ENCODE measurements around the gene LRRN1.
"Not testable (repeated sequence)": the region's sequence is repeated elsewhere in the genome, so short reads cannot be mapped to it uniquely, and the experiment has no call there.

LRRN1 gene

GRCh38 chr3:3817865-3818264 is 18.6 kb downstream of the LRRN1 start:
- in situ Hi-C loops (cut with HindIII; ENCODE audit: low sequenced_read_pairs): no loop called here
- H3K4me3 ChIP-seq (ENCODE audit: low read depth, low read length): no peak overlapping the region
- no peak for TF ChIP-seq CTCF (IDR thresholded peaks at IDR 0.05; ENCODE audit: low read depth, low read length)
- DNase-seq (ENCODE audit: low read depth, low spot score): no peak

GRCh38 chr3:3821777-3822176 is 22.5 kb downstream of the LRRN1 start:
- DNase-seq (ENCODE audit: low read depth, low spot score): no peak
- no peak for TF ChIP-seq CTCF (IDR thresholded peaks at IDR 0.05; ENCODE audit: low read depth, low read length)
- in situ Hi-C loops (cut with HindIII; ENCODE audit: low sequenced_read_pairs): no loop called here
- H3K4me3 ChIP-seq (ENCODE audit: low read depth, low read length): no peak overlapping the region

GRCh38 chr3:3825035-3825434 is 25.8 kb downstream of the LRRN1 start:
- in situ Hi-C loops (cut with HindIII; ENCODE audit: low sequenced_read_pairs): no loop called here
- no peak overlapping the region for H3K4me3 ChIP-seq (ENCODE audit: low read depth, low read length)
- no peak for DNase-seq (ENCODE audit: low read depth, low spot score)
- no peak for TF ChIP-seq CTCF (IDR thresholded peaks at IDR 0.05; ENCODE audit: low read depth, low read length)

GRCh38 chr3:3826521-3826920 is 27.3 kb downstream of the LRRN1 start:
- in situ Hi-C loops (cut with HindIII; ENCODE audit: low sequenced_read_pairs): no loop called here
- no peak for TF ChIP-seq CTCF (IDR thresholded peaks at IDR 0.05; ENCODE audit: low read depth, low read length)
- no peak for DNase-seq (ENCODE audit: low read depth, low spot score)

GRCh38 chr3:3827111-3827510 is 27.9 kb downstream of the LRRN1 start:
- no peak overlapping the region for H3K4me3 ChIP-seq (ENCODE audit: low read depth, low read length)
- no peak for TF ChIP-seq CTCF (IDR thresholded peaks at IDR 0.05; ENCODE audit: low read depth, low read length)
- DNase-seq (ENCODE audit: low read depth, low spot score): no peak
- in situ Hi-C loops (cut with HindIII; ENCODE audit: low sequenced_read_pairs): no loop called here

More at GRCh38 chr3:3826521-3826920, 27.3 kb downstream of the LRRN1 start:
- no peak overlapping the region for H3K4me3 ChIP-seq (ENCODE audit: low read depth, low read length)

GRCh38 chr3:3828417-3828816 is 29.2 kb downstream of the LRRN1 start:
- in situ Hi-C loops (cut with HindIII; ENCODE audit: low sequenced_read_pairs): not testable (repeated sequence)

GRCh38 chr3:3836845-3837244 is 37.6 kb downstream of the LRRN1 start:
- no peak for DNase-seq (ENCODE audit: low read depth, low spot score)
- in situ Hi-C loops (cut with HindIII; ENCODE audit: low sequenced_read_pairs): no loop called here
- TF ChIP-seq CTCF (IDR thresholded peaks at IDR 0.05; ENCODE audit: low read depth, low read length): no peak
- no peak overlapping the region for H3K4me3 ChIP-seq (ENCODE audit: low read depth, low read length)

More at GRCh38 chr3:3828417-3828816, 29.2 kb downstream of the LRRN1 start:
- not testable (repeated sequence) for DNase-seq (ENCODE audit: low read depth, low spot score); H3K4me3 ChIP-seq (ENCODE audit: low read depth, low read length)

Measured in astrocyte of the spinal cord (primary cell).